GM21381 (cell line): ENCODE results near the gene RPS6KA5.
"Not testable (repeated sequence)": the region's sequence is repeated elsewhere in the genome, so short reads cannot be mapped to it uniquely, and the experiment has no call there.

Source experiments
- ATAC-seq: cut with Tn5 transposase; IDR thresholded peaks from one replicate; pipeline ENCODE4 v1.9.1; 2021; ENCODE audit warnings: mild to moderate bottlenecking, moderate library complexity; ENCODE audit not compliant: unreplicated experiment

The RPS6KA5 gene

GRCh38 chr14:91060351-91061055, at the start of gene RPS6KA5:
Gene RPS6KA5 (minus strand): TSS chr14:91060641. CDS start chr14:91060434, 207 bp downstream.
- ATAC-seq = peak; percentile 83

- ATAC-seq = no peak
Measured at GRCh38 chr14:91108941-91109611, 48.6 kb upstream of the RPS6KA5 start.

GRCh38 chr14:91103116-91103515, 42.7 kb upstream of the RPS6KA5 start:
- no peak for ATAC-seq

GRCh38 chr14:91100102-91100501, 39.7 kb upstream of the RPS6KA5 start:
- no peak for ATAC-seq

- no peak for ATAC-seq
Measured at GRCh38 chr14:91098591-91098990, 38.1 kb upstream of the RPS6KA5 start.

- not testable (repeated sequence) for ATAC-seq
Measured at GRCh38 chr14:91097657-91098056, 37.2 kb upstream of the RPS6KA5 start.

- no peak for ATAC-seq
Measured at GRCh38 chr14:91095178-91095577, 34.7 kb upstream of the RPS6KA5 start.

GRCh38 chr14:91094772-91095171, 34.3 kb upstream of the RPS6KA5 start:
- no peak for ATAC-seq

- ATAC-seq = not testable (repeated sequence)
Measured at GRCh38 chr14:91093743-91094472, 33.5 kb upstream of the RPS6KA5 start.

- ATAC-seq = no peak
Measured at GRCh38 chr14:91092073-91092472, 31.6 kb upstream of the RPS6KA5 start.

- no peak for ATAC-seq
Measured at GRCh38 chr14:91090743-91091142, 30.3 kb upstream of the RPS6KA5 start.

GRCh38 chr14:91089958-91090535, 29.6 kb upstream of the RPS6KA5 start:
- no peak for ATAC-seq

GRCh38 chr14:91088585-91089235, 28.3 kb upstream of the RPS6KA5 start:
- no peak for ATAC-seq

GRCh38 chr14:91087470-91087869, 27.0 kb upstream of the RPS6KA5 start:
- not testable (repeated sequence) for ATAC-seq

- ATAC-seq = no peak
Measured at GRCh38 chr14:91084516-91084915, 24.1 kb upstream of the RPS6KA5 start.

GRCh38 chr14:91082282-91082681, 21.8 kb upstream of the RPS6KA5 start:
- no peak for ATAC-seq

GRCh38 chr14:91080071-91080470, 19.6 kb upstream of the RPS6KA5 start:
- no peak for ATAC-seq

- ATAC-seq = peak; percentile 84
Measured at GRCh38 chr14:91078095-91078737, 17.8 kb upstream of the RPS6KA5 start.

GRCh38 chr14:91075553-91075952, 15.1 kb upstream of the RPS6KA5 start:
- no peak for ATAC-seq

- ATAC-seq = no peak
Measured at GRCh38 chr14:91070572-91070971, 10.1 kb upstream of the RPS6KA5 start.
